Lower leg skin (tissue), 4 donors: ENCODE measurements around the gene KRTAP10-7. TPM values are rescaled to one million over a fixed set of nuclear protein-coding genes. Genes with fewer than 3 reads are reported as not detected.
A peak's percentile ranks its signal among the peaks of the same experiment; 100 is the strongest.
"Not testable (repeated sequence)": the region's sequence is repeated elsewhere in the genome, so short reads cannot be mapped to it uniquely, and the experiment has no call there.

Experiments
- DNase-seq, 2 donors: peaks; one replicate each; pipeline ENCODE4 v3.0.0-alpha.2; 2019; ENCODE audit warnings: low spot score in 2 of 2
- H3K4me3 ChIP-seq: fragments of 200-600 bp; sonication (generic); 2 replicates; pipeline ENCODE4 v1.5.1; 2017; ENCODE audit warnings: mild to moderate bottlenecking, low read depth; ENCODE audit not compliant: poor library complexity, severe bottlenecking
- POLR2A ChIP-seq, 2 donors: fragments of 450-650 bp; IDR thresholded peaks; one replicate each; pipeline ENCODE4 v1.6.1; 2016 to 2017; ENCODE audit warnings: antibody characterized with exemption in 2 of 2, mild to moderate bottlenecking in 1 of 2, moderate library complexity in 1 of 2
- WGBS, 2 donors: methylation state at CpG; one replicate each; pipeline ENCODE4 v1.1.5; 2018; 5-methylcytosine and 5-hydroxymethylcytosine counted together
- intact Hi-C: fragments of 100-400 bp; cut with DNase I; formaldehyde crosslinking; loops from one replicate; pipeline ENCODE4 v1.15.0; 2023; ENCODE audit warnings: low total_unique reads
- total RNA-seq, 4 donors: library from RNA; depleted of rRNA; stranded (reverse); fragments of >200 nt; gene quantifications; one replicate each; pipeline ENCODE4 v1.1.0, GENCODE V29; 2016
- TF ChIP-seq, protein P1 (sequence below), 3 donors: fragments of 450-650 bp; IDR thresholded peaks; one replicate each; pipeline ENCODE4 v1.5.1; 2016; ENCODE audit warnings: antibody characterized with exemption in 3 of 3, mild to moderate bottlenecking in 3 of 3, moderate library complexity in 2 of 3

KRTAP10-7 gene
- total RNA-seq, 4 donors from 2014 or later: 2.4 to 11.0 TPM; not detected in 2

DNA sequence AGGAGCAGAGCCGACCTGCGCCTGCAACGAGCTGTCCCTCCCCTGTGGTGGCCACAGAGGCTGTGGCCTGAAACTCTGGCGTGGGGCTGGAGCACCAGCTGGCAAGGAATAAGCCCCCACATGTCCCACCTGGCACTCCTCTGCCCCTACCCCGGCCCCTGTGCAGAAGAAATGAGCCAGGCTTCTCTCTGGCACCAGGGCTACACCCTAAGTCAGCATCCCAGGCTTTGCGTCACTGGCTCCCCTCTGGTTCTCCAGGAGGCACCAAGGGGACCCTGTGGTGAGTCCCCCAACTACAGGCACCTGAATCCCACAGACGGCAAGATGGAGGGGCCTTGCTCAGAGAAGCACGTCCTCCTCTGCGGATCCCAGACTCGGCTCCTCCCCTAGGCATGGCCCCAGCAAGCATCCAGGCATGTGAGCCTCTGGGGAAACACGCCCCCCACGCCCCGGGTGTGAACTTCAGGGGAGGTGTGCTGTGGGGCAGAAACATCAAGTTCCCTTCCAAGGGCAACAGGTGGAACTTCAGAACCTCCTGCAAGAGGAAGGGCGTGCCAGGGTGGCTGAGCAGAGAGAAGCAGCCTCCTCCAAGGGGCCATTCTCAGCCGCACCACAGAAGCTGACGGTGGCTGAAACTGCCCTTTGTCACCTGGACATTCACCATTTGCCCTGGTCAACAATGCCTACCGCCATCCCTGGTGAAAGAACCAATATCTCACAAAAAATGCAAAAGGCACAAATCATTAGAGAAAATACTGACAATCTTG lies 2.9 kb downstream of the KRTAP10-7 start:
- H3K4me3 ChIP-seq: no peak overlapping the region
- peak in 1 of 2 donors; percentile 68 for DNase-seq
- TF ChIP-seq, protein P1, sequence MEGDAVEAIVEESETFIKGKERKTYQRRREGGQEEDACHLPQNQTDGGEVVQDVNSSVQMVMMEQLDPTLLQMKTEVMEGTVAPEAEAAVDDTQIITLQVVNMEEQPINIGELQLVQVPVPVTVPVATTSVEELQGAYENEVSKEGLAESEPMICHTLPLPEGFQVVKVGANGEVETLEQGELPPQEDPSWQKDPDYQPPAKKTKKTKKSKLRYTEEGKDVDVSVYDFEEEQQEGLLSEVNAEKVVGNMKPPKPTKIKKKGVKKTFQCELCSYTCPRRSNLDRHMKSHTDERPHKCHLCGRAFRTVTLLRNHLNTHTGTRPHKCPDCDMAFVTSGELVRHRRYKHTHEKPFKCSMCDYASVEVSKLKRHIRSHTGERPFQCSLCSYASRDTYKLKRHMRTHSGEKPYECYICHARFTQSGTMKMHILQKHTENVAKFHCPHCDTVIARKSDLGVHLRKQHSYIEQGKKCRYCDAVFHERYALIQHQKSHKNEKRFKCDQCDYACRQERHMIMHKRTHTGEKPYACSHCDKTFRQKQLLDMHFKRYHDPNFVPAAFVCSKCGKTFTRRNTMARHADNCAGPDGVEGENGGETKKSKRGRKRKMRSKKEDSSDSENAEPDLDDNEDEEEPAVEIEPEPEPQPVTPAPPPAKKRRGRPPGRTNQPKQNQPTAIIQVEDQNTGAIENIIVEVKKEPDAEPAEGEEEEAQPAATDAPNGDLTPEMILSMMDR (IDR thresholded peaks at IDR 0.05): no peak
- no peak for TF ChIP-seq POLR2A (IDR thresholded peaks at IDR 0.05)
- 49 to 71% methylated on average over 14 of the region's 17 CpGs for WGBS, 2 donors
- intact Hi-C loops: no loop called here

DNA sequence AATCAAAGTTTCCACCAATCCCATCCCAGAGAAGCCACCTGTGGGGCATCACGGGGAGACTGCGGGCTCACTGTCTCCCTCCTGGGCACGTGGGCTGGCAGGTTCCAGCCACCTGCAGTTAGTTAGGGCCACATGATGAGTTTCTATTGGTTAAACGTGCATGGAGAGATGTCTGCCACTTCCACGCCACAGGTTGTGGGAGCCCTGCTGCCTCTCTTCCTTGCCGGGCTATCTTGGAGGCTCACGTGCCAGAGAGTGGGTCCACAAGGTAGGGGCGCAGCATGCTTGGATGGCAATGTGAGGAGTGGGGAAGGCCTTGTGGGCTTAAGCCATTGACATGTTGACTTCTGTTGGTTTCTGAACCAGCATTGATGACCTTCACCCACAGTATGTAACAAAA lies 3.5 kb downstream of the KRTAP10-7 start:
- DNase-seq: peak in 1 of 2 donors; percentile 49
- H3K4me3 ChIP-seq: no peak overlapping the region
- 87 to 94% methylated on average over 8 of the region's 8 CpGs for WGBS, 2 donors
- intact Hi-C loops: no loop called here
- TF ChIP-seq POLR2A (IDR thresholded peaks at IDR 0.05): no peak

DNA sequence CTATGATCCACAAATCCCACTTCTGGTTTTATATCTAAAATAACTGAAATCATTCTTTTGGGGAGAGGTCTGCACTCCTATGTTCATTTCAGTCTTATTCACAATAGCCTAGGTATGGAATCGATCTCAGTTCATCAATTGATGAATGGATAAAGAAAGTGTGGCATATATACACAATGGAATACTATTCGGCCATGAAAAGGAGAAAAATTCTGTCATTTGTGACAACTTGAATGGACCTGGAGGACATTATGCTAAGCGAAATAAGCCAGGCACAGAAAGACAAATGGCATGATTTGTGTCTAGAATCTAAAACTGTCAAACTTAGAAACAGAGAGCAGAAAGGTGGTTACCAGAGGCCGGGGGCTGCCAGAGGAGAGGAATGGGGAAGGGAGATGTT lies 6.1 kb downstream of the KRTAP10-7 start:
- DNase-seq: no peak
- WGBS, 2 donors: 76 to 82% methylated on average over 4 of the region's 4 CpGs
- H3K4me3 ChIP-seq: no peak overlapping the region
- intact Hi-C loops: no loop called here
- TF ChIP-seq POLR2A (IDR thresholded peaks at IDR 0.05): no peak
- TF ChIP-seq, protein P1 (IDR thresholded peaks at IDR 0.05): no peak

DNA sequence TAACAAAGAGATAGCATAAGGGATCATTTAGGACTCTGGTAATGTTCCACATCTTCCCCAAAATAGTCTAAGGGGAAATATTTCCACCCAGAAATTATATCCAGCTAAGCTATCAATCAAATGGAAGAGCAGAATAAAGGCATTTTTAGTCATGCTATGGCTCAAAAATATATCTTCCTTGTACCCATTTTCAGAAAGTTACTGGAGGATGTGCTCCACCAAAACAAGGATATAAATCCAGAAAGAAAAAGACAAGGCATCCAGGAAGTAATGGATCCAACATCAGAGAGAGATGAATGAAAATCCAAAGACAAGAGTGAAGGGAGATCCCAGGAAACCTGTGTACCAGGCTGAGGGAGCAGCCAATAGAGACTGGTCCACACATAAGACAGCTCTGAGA lies 8.8 kb downstream of the KRTAP10-7 start:
- DNase-seq: no peak
- TF ChIP-seq, protein P1 (IDR thresholded peaks at IDR 0.05): no peak
- TF ChIP-seq POLR2A (IDR thresholded peaks at IDR 0.05): no peak
- H3K4me3 ChIP-seq: no peak overlapping the region
- intact Hi-C loops: no loop called here

DNA sequence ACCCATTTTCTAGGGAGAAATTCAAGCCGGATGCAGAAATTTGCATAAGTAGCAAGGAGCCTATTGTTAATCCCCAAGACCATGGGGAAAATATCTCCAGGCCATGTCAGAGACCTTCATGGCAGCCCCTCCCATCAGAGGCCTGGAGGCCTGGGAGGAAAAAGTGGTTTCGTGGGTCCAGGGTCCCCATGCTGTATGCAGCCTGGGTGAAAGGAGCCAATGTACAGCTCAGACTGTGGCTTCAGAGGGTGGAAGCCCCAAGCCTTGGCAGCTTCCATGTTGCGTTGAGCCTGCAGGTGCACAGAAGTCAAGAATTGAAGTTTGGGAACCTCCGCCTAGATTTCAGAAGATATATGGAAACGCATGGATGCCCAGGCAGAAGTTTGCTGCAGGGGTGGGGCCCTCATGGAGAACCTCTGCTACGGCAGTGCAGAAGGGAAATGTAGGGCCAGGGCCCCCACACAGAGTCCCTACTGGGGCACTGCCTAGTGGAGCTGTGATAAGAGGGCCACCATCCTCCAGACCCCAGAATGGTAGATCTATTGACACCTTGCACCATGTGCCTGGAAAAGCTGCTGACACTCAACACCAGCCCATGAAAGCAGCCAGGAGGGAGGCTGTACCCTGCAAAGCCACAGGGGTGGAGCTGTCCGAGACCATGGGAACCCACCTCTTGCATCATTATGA lies 9.9 kb downstream of the KRTAP10-7 start:
- 97% methylated on average over 7 of the region's 7 CpGs for WGBS, 2 donors
- DNase-seq, intact Hi-C loops, H3K4me3 ChIP-seq: not testable (repeated sequence)

DNA sequence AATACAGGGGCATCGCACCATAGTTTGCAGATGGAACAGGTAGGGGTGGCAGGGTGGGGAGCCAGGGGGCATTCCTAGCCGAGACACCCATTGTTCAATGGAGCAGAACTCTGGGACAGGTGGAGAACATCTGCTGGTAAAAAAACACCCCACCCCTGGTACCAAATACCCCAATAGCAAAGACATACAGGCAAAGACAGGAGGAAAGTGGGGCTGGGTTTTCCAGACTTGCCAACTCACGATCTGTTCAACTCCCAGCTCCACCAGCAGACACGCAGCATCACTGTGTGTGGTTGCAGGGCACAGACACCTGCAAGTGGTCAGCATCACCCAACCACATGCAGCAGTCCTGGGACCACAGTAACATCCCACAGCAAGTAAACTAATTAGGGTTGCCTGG lies 11.2 kb downstream of the KRTAP10-7 start:
- 80 to 84% methylated on average over 4 of the region's 4 CpGs for WGBS, 2 donors
- DNase-seq: no peak
- H3K4me3 ChIP-seq: no peak overlapping the region
- TF ChIP-seq POLR2A (IDR thresholded peaks at IDR 0.05): no peak
- TF ChIP-seq, protein P1 (IDR thresholded peaks at IDR 0.05): no peak
- intact Hi-C loops: no loop called here
